ENCODE results near the gene NUTF2. TPM values are rescaled to one million over a fixed set of nuclear protein-coding genes. Genes with fewer than 3 reads are reported as not detected.
A peak's percentile ranks its signal among the peaks of the same experiment; 100 is the strongest.
"Not testable (repeated sequence)": the region's sequence is repeated elsewhere in the genome, so short reads cannot be mapped to it uniquely, and the experiment has no call there.

Gene NUTF2
- total RNA-seq, 1 donor from 2014 or later = 219 TPM

- no peak for DNase-seq (ENCODE audit: low read depth)
- TF ChIP-seq, protein P1, sequence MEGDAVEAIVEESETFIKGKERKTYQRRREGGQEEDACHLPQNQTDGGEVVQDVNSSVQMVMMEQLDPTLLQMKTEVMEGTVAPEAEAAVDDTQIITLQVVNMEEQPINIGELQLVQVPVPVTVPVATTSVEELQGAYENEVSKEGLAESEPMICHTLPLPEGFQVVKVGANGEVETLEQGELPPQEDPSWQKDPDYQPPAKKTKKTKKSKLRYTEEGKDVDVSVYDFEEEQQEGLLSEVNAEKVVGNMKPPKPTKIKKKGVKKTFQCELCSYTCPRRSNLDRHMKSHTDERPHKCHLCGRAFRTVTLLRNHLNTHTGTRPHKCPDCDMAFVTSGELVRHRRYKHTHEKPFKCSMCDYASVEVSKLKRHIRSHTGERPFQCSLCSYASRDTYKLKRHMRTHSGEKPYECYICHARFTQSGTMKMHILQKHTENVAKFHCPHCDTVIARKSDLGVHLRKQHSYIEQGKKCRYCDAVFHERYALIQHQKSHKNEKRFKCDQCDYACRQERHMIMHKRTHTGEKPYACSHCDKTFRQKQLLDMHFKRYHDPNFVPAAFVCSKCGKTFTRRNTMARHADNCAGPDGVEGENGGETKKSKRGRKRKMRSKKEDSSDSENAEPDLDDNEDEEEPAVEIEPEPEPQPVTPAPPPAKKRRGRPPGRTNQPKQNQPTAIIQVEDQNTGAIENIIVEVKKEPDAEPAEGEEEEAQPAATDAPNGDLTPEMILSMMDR (conservative IDR thresholded peaks at IDR 0.05; ENCODE audit: low read depth, low read length) = no peak
- H3K4me3 ChIP-seq (ENCODE audit: low read depth, low read length) = no peak overlapping the region
Observed at GRCh38 chr16:67822511-67822910, 24.2 kb upstream of the NUTF2 start.

DNA sequence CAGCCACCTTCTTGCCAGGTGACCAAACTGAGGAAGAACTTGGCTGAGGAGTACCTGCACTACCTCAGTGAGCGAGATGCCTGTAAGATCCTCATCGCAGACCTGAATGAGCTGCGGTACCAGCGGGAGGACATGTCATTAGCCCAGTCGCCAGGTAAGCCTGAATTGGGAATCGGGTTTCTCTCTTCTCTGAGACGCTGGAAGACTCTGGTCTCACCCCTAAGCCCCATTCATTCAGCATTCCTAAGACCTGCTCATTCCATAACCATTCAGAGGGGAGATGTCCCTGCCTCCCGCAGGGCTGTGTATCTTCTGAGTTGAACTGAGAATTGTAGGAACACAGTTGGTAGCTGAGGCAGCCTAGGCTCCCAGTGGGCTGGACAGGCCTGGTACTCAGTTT lies 21.6 kb upstream of the NUTF2 start:
- TF ChIP-seq, protein P1 (conservative IDR thresholded peaks at IDR 0.05; ENCODE audit: low read depth, low read length) = no peak
- DNase-seq (ENCODE audit: low read depth) = no peak
- no peak overlapping the region for H3K4me3 ChIP-seq (ENCODE audit: low read depth, low read length)

- DNase-seq (ENCODE audit: low read depth) = no peak
- TF ChIP-seq, protein P1 (conservative IDR thresholded peaks at IDR 0.05; ENCODE audit: low read depth, low read length) = no peak
Observed at GRCh38 chr16:67825906-67826305, 20.8 kb upstream of the NUTF2 start.

DNA sequence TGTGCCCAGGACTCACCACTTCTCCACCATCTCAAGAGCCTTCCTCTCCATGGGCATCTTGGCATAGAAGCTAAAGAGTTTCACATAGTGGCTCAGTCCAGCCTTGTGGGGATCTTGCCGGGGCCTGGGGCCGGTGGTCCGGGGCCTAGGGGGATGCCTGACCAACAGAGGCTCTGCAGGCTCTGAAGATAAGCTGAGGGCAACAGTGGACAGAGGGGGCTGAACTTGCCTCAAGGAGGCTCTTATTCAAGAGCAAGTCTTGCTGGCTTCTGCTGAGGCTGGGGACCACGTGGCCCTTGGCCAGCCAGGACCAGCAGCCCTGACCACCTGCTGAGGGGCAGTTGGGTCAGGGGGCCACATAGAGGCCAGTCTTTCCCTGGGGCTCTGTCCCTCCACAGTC lies 18.1 kb upstream of the NUTF2 start:
- TF ChIP-seq, protein P1 (conservative IDR thresholded peaks at IDR 0.05; ENCODE audit: low read depth, low read length) = no peak
- no peak for DNase-seq (ENCODE audit: low read depth)
- no peak overlapping the region for H3K4me3 ChIP-seq (ENCODE audit: low read depth, low read length)

More at GRCh38 chr16:67825906-67826305, 20.8 kb upstream of the NUTF2 start:
- H3K4me3 ChIP-seq (ENCODE audit: low read depth, low read length) = no peak overlapping the region

- TF ChIP-seq, protein P1 (conservative IDR thresholded peaks at IDR 0.05; ENCODE audit: low read depth, low read length) = no peak
- DNase-seq (ENCODE audit: low read depth) = no peak
- peak overlapping the region; percentile 84 for H3K4me3 ChIP-seq (ENCODE audit: low read depth, low read length)
Observed at GRCh38 chr16:67833030-67833414, 13.7 kb upstream of the NUTF2 start.

DNA sequence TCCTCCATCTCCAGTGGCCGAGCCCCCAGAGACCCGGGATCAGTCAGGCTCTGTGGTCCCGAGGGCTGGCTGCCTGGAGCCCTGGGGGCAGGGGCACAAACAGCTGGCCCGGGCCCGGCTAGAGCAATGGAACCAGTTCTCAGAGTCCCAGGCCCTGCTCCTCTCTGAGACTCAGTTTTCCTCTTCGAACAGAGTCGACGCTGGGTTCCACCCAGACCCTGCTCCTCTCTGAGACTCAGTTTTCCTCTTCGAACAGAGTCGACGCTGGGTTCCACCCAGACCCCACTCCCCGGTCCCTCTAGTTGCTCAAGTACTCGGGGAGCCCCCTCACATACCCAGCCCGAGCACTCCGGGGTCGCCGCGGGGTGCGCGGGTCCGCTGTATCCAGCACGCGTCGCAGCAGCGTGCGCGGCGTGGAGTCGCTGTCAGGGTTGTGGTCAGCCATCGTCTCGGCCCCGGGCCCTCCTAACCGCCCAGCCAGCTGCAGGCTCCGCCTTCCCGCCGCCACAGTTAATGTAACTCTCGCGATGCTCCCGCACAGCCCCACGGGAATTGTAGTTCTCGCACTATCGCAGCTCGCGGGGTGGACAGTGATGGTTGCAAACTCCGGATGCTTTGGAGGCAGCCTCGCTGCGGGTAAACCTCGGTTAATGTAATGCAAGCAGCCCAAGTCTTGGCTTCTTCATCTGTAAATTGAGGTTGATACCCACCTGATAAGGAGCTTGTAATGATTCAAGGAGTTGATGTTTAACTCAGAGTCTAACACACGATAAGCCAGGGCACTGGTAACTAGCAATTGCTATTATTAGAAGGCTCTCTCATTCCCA lies 13.1 kb upstream of the NUTF2 start:
- H3K4me3 ChIP-seq (ENCODE audit: low read depth, low read length) = peak overlapping the region; percentile 84
- DNase-seq (ENCODE audit: low read depth) = no peak
- TF ChIP-seq, protein P1 (conservative IDR thresholded peaks at IDR 0.05; ENCODE audit: low read depth, low read length) = no peak

GRCh38 chr16:67834242-67834614 lies 12.5 kb upstream of the NUTF2 start:
- no peak for DNase-seq (ENCODE audit: low read depth)
- H3K4me3 ChIP-seq (ENCODE audit: low read depth, low read length) = peak overlapping the region; percentile 84
- TF ChIP-seq, protein P1 (conservative IDR thresholded peaks at IDR 0.05; ENCODE audit: low read depth, low read length) = no peak

GRCh38 chr16:67837190-67837589 lies 9.5 kb upstream of the NUTF2 start:
- H3K4me3 ChIP-seq (ENCODE audit: low read depth, low read length); DNase-seq (ENCODE audit: low read depth): not testable (repeated sequence)
